GM18873 (cell line): Measurements from ENCODE around the gene NPIPB8.
A peak's percentile ranks its signal among the peaks of the same experiment; 100 is the strongest.
"Not testable (repeated sequence)": the region's sequence is repeated elsewhere in the genome, so short reads cannot be mapped to it uniquely, and the experiment has no call there.

Experiments used
- ATAC-seq: cut with Tn5 transposase; IDR thresholded peaks from one replicate; pipeline ENCODE4 v1.9.1; 2021; ENCODE audit warnings: mild to moderate bottlenecking, moderate library complexity, moderate number of reproducible peaks; ENCODE audit not compliant: unreplicated experiment, low FRiP score

Gene NPIPB8

DNA sequence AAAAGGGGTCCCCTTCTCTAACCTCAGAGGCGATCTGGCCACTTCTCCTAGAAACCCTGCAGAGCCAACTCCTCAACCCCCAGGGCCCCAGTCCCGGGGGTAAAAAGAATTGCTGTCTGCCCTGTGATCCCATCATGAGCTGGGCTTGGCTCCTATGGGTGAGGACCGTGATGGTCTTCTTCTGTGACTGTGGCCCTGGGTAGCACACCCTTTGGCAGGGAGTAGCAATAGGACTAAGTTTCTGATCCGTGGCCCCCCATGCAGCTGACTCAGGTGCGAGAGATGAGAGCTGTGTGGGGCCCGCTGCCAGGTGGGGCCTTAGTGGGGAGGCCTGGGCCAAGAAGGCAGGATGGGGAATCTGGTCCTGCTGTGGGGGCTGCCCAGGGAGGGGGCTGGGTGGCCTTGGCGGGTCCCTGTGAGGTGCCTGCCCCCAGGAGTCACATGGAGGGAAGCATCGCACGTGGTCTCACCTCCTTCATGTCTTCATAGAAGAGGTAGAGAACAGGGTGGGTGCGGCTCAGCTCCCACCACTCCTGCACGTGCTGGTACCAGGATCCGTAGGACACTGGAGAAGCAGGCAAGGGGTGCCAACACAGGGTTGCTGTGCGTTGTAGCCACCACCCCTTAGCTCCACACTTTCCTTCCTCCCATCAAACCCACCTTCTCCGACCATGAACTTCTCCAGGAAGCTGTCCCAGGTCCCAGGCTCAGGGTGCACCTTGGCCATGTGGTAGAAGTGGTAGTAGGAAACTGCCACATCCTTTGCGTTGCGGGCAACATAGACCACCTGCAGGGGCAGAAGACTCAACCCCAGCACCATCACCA, 31.4 kb upstream of the NPIPB8 start:
- no peak for ATAC-seq

DNA sequence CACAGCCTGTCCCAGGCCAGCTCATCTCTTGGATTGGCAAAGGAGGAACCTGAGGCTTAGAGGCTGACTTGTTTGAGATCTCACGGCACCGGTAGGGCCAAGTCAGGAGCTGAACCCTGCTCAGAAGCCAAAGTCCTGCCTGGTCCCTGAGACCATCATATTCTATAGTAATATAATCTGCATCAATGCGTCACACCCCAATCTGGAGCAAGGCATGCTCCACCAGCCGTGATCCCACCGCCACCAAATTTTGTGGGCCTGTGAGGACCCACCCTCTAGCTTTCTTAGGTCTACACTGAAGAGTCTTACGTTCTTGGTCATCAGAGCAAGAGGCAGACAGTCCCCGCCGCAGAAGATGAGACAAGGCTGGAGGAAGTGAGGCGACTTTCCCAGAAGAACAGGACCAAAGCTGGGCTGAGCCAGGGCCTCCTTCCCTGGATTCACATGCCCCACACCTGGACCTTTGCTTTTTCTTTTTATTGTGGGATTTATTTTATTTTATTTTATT, 30.7 kb upstream of the NPIPB8 start:
- no peak for ATAC-seq

DNA sequence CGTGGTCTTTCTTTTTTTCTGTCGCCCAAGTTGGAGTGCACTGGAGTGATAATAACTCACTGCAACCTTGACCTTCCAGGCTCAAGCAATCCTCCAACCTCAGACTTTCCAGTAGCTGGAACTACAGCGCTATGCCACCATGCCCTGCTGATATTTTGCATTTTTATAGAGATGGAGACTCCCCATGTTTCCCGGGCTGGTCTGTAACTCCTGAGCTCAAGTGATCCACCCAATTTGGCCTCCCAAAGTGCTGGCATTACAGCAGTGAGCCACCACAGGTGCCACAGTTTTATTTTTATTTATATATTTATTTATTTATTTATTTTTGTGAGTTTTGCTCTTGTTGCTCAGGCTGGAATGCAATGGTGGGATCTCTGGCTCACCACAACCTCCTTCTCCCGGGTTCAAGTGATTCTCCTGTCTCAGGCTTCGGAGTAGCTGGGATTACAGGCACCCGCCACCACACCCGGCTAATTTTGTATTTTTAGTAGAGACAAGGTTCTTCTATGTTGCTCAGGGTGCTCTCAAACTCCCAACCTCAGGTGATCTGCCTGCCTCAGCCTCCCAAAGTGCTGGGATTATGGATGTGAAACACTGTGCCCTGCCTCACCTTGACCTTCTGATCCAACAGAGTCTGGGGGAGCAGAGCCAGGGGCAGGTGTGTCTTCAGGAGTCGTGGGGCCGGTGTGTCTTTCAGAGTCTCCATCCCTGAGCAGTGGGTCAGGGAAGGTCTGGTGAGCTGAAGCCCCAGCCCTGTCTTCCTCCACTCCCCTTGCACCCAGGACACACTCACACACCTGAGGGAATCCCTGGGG, 30.0 kb upstream of the NPIPB8 start:
- ATAC-seq = not testable (repeated sequence)

DNA sequence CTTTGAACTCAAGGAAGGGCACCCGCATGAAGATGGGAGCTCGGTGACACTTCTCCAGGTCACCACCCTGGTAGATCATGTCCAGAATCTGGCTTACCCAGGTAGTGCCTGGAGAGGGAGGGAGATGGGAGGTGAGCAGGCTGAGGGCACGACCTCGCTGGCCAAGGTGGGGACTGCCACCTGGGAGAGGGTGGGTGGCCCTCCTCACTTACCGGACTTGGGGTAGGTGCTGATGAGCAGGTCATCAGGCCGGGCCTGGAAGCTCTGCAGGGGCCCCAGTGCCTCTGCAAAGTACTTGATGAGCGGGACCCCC, 29.4 kb upstream of the NPIPB8 start:
- ATAC-seq = not testable (repeated sequence)

DNA sequence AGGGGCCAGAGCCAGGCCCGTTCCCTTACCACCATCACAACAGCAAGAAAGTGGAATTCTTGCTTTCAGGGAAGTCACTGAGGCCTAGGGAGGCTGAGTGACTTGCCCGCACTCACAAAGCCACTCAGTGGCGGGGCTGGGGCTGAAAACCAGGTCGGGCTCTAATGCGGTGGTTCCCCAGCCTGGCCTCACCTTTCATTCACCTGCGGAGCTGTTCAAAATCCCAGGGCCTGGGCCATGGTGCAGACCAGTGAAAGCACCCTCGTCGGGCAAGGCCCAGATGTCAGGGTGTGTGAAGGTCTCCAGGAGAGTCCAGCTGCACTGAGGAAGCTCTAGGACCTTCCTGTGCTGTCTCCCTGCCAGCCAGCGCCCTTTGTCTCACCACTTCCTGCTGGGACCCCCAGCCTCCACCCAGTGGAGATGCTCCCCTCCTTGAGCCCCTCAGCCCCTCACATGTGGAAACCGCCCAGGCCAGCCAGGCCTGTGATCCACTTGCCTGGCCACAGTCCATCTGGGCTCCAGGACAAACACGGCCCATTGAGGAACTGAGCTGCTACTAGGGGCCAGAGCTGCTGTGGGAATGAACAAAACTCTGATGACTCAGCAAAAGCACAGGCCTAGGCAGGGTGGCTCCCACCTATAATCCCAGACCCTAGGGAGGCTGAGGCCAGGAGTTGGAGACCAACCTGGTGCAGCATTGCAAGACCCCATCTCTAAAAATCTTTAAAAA, 28.8 kb upstream of the NPIPB8 start:
- not testable (repeated sequence) for ATAC-seq

DNA sequence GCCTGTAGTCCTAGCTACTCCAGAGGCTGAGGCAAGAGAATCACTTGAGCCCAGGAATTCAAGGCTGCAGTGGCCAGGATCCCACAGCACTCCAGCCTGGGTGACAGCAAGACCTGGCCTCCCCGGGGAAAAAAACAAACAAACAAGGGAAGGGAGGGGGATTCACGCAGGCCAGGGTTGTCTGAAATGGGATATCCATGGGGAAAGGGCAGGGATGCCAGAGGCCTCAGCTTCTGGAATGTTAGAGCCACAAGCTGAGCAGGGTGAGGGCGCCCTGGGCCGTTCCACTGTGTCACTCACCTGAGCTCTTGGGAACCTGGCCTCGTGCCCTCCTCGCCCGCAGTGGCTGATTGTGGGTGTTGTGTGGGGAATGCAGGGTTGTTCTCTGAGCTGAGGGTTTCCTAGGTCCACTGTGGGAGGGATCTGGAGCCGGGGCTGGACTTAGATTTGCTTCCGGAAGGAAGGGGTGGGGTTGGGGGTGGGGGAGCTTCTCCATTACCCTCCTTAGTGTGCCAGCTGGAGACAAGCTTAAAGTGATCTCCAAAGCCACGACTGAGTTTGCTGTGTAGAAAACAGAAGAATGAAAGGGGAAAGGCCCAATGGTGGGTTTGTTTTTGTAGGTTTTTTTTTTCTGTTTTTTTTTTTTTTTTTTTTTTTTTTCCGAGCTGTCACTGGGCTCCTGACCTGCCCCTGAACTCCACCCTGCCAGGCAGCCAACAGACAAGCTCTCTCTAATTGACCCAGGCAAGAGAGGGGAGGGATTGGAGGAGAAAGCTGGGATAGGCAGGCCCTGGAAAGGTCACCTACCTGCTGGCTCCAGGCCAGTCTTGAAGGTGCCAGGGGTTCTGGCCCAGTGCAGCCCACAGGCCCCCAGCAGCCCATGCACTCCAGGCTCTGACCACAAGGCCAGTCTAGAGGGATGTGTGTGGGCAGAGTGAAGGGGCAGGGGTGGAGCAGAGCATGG, 28.0 kb upstream of the NPIPB8 start, which contains the start of gene SULT1A1:
Gene SULT1A1, minus strand, starts transcription at position 414 of the 964 bp plus-strand sequence. CDS start 1,189 bp downstream, outside the sequence.
- no peak for ATAC-seq

DNA sequence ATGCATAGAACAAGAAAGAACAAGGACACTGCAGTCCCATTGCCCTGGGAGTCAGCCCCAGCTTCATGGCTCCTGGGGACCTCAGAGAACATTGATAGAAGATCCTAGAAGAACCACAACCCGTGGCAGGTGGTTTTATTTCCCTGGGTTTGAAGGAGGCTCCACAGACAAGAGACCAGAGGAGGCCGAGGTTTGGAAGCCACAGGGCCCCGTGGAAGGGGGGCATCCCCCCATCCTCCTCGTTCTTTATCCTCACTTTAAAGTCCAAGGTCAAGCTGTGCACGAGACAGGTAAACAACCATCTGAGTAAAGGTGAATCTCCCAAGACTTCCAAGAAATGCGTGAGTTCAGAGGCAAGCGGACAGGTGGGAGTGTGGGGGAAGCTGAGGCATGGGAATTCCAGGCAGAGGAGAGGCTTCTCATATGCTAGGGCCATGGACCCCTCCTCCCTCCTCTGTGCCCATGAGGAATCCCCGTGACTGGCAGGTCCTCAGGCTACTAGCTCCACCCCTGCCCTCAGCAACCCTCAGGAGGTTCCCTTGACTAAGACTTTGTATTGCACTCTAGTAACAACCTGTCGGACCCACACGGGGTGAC, 27.2 kb upstream of the NPIPB8 start:
- no peak for ATAC-seq

DNA sequence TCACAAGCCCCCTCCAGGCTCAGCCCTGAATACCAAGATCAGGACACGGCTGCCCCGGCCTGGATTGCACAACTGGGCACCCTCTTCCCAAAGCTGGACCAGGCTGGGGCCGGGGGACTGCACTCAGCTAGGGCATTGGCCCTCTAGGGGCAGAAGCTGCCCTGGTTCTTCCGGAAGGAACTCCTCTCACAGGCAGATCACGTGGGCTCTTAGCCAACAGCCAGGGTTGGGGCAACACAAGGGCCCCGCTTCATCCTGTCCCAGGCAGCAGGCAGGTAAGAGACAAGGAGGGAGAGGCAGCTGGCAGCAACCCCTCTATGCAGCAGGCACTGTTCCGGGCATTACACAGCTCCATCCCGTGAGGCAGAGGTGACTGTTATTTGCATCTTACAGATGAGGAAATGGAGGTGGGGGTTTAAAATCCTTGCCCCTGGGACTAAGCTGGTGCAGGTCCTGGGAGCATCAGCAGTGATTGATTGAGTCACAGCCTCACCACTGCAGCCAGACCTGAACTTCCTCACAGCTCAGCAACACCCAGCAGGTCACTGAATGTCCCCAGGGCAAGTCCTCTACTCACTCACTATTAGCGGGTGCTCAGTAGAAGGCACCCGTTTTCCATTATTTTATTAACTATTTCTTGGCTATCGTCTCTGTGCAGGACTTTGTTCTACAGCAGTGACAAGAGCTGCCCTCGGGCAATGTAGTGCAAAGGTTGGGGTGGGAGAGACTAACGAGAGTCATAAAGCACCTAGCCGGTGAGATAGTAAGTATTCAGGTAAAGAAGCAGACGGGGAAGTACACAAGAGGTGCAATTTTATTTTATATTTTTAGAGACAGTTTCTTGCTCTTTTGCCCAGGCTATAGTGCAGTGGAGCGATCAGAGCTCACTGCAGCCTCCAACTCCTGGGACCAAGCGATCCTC, 25.2 kb upstream of the NPIPB8 start:
- ATAC-seq = peak; percentile 65

DNA sequence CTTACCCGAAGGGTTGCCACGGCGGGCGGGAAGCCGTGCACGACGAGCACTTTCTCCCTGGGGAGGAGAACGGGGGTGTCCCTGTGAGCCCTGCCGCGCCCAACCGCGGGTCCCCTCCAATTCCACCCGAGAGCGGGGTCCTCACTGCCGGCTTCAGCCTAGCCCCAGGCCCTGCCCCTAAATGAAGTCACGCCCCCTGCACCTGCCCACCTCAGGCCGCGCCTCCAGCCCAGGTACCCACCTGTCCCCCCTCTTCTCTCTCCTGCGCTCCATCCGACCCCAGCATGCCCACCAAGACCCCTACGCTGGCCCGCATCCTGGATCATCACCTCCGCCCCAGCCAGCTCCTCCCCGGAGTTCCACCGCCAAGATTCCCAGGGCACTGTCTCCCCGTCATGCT, 24.0 kb upstream of the NPIPB8 start:
- ATAC-seq = not testable (repeated sequence)

DNA sequence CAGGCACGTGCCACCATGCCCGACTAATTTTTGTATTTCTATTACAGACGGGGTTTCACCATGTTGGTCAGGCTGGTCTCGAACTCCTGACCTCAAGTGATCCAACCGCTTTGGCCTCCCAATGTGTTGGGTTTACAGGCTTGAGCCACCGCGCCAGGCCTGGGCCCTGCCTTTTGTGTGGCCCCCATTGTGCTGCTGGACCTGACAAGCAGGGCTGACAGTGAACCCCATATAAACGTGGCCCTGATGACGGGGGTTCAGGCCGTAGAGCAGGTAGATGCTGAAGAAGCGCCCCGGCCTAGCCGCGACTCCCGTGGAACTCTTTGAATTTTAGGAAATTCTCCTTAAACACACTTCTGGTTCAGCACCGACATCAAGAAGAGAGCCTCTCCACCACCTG, 23.3 kb upstream of the NPIPB8 start:
- ATAC-seq = not testable (repeated sequence)

DNA sequence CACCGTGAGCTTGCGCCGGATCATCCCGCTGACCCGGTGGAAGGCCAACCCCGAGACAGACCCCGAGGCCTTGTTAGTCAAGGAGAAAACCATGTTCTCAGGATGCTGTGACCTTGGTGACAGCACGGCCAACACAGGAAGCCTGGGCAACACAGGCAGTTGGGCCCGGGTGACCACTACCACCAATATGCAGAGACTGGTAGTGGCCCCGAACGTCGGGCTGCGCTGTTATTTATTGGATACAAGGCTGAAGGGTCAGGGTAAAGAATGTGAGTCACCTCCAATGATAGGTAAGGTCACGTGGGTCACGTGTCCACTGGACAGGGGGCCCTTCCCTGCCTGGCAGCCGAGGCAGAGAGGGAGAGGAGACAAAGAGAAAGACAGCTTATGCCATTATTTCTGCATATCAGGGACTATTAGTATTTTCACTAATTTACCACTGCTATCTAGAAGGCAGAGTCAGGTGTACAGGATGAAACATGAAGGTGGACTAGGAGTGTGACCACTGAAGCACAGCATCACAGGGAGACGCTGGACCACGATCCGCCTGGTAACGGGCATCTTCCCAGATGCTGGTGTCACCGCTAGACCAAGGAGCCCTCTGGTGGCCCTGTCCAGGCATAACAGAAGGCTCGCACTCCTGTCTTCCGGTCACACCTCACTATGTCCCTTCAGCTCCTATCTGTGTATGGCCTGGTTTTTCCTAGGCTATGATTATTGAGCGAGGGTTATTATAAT, 22.2 kb upstream of the NPIPB8 start:
- not testable (repeated sequence) for ATAC-seq

DNA sequence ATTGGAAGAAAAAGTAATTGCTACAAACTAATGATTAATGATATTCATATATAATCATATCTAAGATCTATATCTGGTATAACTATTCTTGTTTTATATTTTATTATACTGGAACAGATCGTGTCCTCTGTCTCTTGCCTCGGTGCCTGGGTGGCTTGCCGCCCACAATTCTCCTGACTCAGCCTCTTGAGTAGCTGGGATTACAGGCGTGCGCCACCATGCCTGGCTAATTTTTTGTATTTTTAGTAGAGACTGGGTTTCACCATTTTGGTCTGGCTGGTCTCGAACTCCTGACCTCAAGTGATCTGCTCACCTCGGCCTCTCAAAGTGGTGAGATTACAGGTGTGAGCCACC, 21.7 kb upstream of the NPIPB8 start:
- not testable (repeated sequence) for ATAC-seq

DNA sequence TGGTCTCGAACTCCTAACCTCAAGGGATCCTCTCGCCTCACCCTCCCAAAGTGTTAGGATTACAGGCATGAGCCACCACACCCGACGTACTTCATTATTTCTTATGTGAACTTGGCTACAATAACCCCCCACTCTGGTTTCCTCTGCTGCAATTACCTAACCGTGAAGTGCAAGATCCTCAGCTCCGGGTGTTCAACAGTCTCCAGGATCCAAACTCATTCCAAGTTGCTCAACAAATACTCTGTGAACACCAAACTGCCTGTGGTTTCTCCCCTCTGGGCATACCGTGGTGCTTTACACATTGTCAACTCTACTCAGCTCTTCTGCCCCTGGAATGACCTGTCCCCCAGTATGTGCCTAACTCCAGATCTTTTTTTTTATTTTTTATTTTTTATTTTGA, 21.2 kb upstream of the NPIPB8 start:
- no peak for ATAC-seq

DNA sequence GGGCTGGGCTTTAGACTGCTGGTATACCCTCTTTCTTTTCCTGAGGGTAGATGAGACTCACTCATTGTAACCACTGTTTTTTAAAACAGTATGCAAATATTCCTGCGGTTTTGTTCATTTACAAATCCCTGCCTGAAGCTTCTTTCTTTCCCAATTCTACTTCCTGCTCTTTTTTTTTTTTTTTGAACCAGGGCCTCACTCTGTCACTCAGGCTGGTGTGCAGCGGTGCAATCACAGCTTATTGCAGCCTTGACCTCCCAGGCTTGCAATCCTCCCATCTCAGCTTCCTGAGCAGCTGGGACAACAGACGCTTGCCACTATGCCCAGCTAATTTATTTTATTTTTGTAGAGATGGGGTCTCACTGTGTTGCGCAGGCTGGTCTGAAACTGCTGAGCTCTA, 20.0 kb upstream of the NPIPB8 start:
- ATAC-seq = no peak

DNA sequence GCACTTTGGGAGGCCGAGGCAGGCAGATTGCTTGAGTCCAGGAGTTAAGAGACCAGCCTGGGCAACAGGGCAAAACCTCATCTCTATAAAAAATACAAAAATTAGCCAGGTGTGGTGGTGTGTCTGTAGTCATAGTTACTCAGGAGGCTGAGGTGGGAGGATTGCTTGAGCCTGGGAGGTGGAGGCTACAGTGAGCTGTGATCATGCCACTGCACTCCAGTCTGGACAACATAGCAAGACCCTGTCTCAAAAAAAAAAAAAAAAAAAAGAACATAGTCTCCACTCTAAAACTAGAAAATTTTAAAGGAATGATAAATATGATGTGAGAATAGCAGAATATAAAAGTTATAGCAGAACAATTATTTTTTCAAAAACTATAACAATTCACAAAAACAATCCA, 17.5 kb upstream of the NPIPB8 start:
- ATAC-seq = not testable (repeated sequence)

DNA sequence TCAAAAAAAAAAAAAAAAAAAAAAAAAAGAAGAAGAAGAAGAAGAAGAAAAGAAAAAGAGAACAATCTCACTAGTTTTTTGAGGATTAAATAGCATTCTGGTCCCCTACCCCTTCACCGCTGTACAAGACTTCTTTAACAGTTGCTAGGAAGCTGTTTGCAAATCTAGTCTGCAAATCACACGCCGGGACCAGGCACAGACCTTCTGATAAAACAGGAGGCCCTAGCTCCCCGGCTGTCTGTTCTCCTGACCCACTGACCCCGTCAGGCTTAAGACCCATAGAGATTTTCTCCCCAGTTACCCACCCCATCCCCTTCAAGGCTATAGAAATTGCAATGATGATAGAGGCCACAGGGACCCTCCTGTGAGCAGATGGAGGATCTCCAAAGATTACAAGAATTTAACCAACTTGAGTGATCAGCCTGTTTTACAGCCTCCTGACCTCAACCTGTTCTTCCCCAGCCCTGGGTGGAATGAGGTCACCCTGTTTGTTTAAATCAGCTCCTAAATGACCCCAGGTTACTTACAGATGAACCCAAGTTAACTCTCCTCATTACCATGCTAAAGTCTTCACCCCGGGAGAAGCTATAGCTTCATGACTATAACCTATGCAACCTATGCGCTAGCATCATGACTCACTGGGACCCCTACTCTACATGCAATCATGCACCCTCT, 16.2 kb upstream of the NPIPB8 start:
- ATAC-seq = no peak

DNA sequence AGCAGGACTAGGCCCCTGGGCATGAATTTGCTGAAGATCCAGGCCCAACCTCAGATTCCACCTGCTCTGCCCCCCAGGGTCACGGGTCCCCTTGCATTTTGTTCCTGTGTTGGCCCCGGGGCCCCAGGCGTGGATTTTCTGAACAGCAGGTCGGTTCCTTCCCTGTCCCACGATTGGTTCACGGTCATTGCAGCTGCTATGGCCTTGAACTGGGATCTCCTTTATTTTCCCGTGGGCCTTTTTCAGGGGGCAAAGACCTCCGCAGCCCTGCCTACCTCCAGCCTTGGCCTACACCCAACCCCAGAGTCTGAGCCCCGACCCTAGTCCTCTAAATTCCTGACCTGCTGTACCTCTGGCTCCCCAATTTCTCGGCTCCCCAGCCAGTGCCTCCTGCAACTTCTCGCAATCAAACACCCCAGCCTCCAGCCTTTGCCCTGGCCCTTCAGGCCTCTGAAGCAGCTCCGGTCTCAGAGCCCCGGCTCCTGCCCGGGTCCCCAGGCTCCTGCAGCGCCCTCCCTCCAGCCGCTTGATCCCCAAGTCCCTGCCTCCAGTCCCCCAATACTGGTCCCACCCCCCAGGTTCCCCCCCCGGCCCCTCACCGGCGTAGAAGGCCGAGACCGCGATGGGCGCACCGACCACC, 15.2 kb upstream of the NPIPB8 start:
- not testable (repeated sequence) for ATAC-seq
